IPS-15b (cell line): Measurements from ENCODE around the gene DENND5B.
"Not testable (repeated sequence)": the region's sequence is repeated elsewhere in the genome, so short reads cannot be mapped to it uniquely, and the experiment has no call there.

Source experiments
- H3K27me3 ChIP-seq: one replicate; pipeline ENCODE4 v1.6.1; 2013; ENCODE audit warnings: low read length; ENCODE audit not compliant: control insufficient read depth, insufficient read depth
- H3K36me3 ChIP-seq: one replicate; pipeline ENCODE4 v1.6.1; 2013; ENCODE audit warnings: low read length; ENCODE audit not compliant: control insufficient read depth, insufficient read depth
- H3K4me1 ChIP-seq: one replicate; pipeline ENCODE4 v1.6.1; 2013; ENCODE audit warnings: mild to moderate bottlenecking, low read length; ENCODE audit not compliant: control insufficient read depth, insufficient read depth
- H3K4me3 ChIP-seq: one replicate; pipeline ENCODE4 v1.5.1; 2013; ENCODE audit warnings: low read depth, low read length
- H3K9ac ChIP-seq: one replicate; pipeline ENCODE4 v1.6.1; 2013; ENCODE audit warnings: low read depth, mild to moderate bottlenecking, low read length
- H3K9me3 ChIP-seq: one replicate; pipeline ENCODE4 v1.6.1; 2013; ENCODE audit warnings: mild to moderate bottlenecking, low read length; ENCODE audit not compliant: control insufficient read depth, insufficient read depth

DENND5B gene

GRCh38 chr12:31440134-31440533 lies 150.8 kb downstream of the DENND5B start:
- Histone ChIP-seq H3K36me3 (no peaks in the 10 kb centered on the region), H3K4me1 (peaks cover 3% of the 10 kb centered on the region), H3K9me3 (no peaks in the 10 kb centered on the region), H3K9ac (no peak overlapping the region), H3K4me3 (no peak overlapping the region), H3K27me3 (no peaks in the 10 kb centered on the region)

- Histone ChIP-seq H3K36me3 (no peaks in the 10 kb centered on the region), H3K27me3 (no peaks in the 10 kb centered on the region), H3K9ac (no peak overlapping the region), H3K4me3 (no peak overlapping the region), H3K4me1 (no peaks in the 10 kb centered on the region), H3K9me3 (no peaks in the 10 kb centered on the region)
Observed at GRCh38 chr12:31431721-31432240, 159.2 kb downstream of the DENND5B start.

- Histone ChIP-seq H3K4me3 (no peak overlapping the region), H3K4me1 (no peaks in the 10 kb centered on the region)
Observed at GRCh38 chr12:31423405-31423804, 167.5 kb downstream of the DENND5B start.

GRCh38 chr12:31412292-31412801 lies 178.6 kb downstream of the DENND5B start:
- H3K27me3 ChIP-seq: no peaks in the 10 kb centered on the region
- peaks cover 3% of the 10 kb centered on the region for H3K4me1 ChIP-seq
- no peak overlapping the region for H3K9ac ChIP-seq
- H3K4me3 ChIP-seq: no peak overlapping the region
- H3K9me3 ChIP-seq: no peaks in the 10 kb centered on the region
- no peaks in the 10 kb centered on the region for H3K36me3 ChIP-seq

More at GRCh38 chr12:31423405-31423804, 167.5 kb downstream of the DENND5B start:
- Histone ChIP-seq H3K36me3 (no peaks in the 10 kb centered on the region), H3K27me3 (no peaks in the 10 kb centered on the region), H3K9me3 (no peaks in the 10 kb centered on the region), H3K9ac (no peak overlapping the region)

GRCh38 chr12:31408763-31409162 lies 182.2 kb downstream of the DENND5B start:
- no peak overlapping the region for H3K9ac ChIP-seq
- H3K27me3 ChIP-seq: no peaks in the 10 kb centered on the region
- H3K36me3 ChIP-seq: no peaks in the 10 kb centered on the region
- H3K9me3 ChIP-seq: no peaks in the 10 kb centered on the region
- H3K4me1 ChIP-seq: peaks cover 3% of the 10 kb centered on the region
- no peak overlapping the region for H3K4me3 ChIP-seq

GRCh38 chr12:31407562-31407961 lies 183.4 kb downstream of the DENND5B start:
- no peaks in the 10 kb centered on the region for H3K36me3 ChIP-seq

GRCh38 chr12:31406345-31406744 lies 184.6 kb downstream of the DENND5B start:
- no peaks in the 10 kb centered on the region for H3K27me3 ChIP-seq
- no peak overlapping the region for H3K9ac ChIP-seq
- no peaks in the 10 kb centered on the region for H3K4me1 ChIP-seq
- no peaks in the 10 kb centered on the region for H3K36me3 ChIP-seq
- no peaks in the 10 kb centered on the region for H3K9me3 ChIP-seq
- no peak overlapping the region for H3K4me3 ChIP-seq

More at GRCh38 chr12:31407562-31407961, 183.4 kb downstream of the DENND5B start:
- no peaks in the 10 kb centered on the region for H3K9me3 ChIP-seq
- no peaks in the 10 kb centered on the region for H3K27me3 ChIP-seq
- H3K9ac ChIP-seq: no peak overlapping the region
- no peak overlapping the region for H3K4me3 ChIP-seq
- H3K4me1 ChIP-seq: peaks cover 2% of the 10 kb centered on the region

- Histone ChIP-seq H3K4me3 (no peak overlapping the region), H3K9ac (no peak overlapping the region), H3K4me1 (no peaks in the 10 kb centered on the region), H3K9me3 (no peaks in the 10 kb centered on the region), H3K36me3 (no peaks in the 10 kb centered on the region), H3K27me3 (no peaks in the 10 kb centered on the region)
Observed at GRCh38 chr12:31405021-31405420, 185.9 kb downstream of the DENND5B start.

- not testable (repeated sequence) for H3K4me3 ChIP-seq, H3K9ac ChIP-seq, H3K36me3 ChIP-seq, H3K4me1 ChIP-seq, H3K9me3 ChIP-seq, H3K27me3 ChIP-seq
Observed at GRCh38 chr12:31403099-31403607, 187.8 kb downstream of the DENND5B start.

- no peaks in the 10 kb centered on the region for H3K9me3 ChIP-seq
- H3K4me3 ChIP-seq: no peak overlapping the region
- no peak overlapping the region for H3K9ac ChIP-seq
- H3K4me1 ChIP-seq: peaks cover 2% of the 10 kb centered on the region
- H3K27me3 ChIP-seq: no peaks in the 10 kb centered on the region
- no peaks in the 10 kb centered on the region for H3K36me3 ChIP-seq
Observed at GRCh38 chr12:31393004-31393550, 197.9 kb downstream of the DENND5B start.

GRCh38 chr12:31390991-31391390 lies 199.9 kb downstream of the DENND5B start:
- H3K9me3 ChIP-seq: no peaks in the 10 kb centered on the region
- no peaks in the 10 kb centered on the region for H3K27me3 ChIP-seq
- H3K9ac ChIP-seq: no peak overlapping the region
- H3K4me1 ChIP-seq: peaks cover 17% of the 10 kb centered on the region
- H3K36me3 ChIP-seq: no peaks in the 10 kb centered on the region
- no peak overlapping the region for H3K4me3 ChIP-seq

GRCh38 chr12:31388713-31389112 lies 202.2 kb downstream of the DENND5B start:
- H3K9ac ChIP-seq: no peak overlapping the region
- H3K4me1 ChIP-seq: peaks cover 32% of the 10 kb centered on the region
- no peaks in the 10 kb centered on the region for H3K36me3 ChIP-seq
- H3K4me3 ChIP-seq: no peak overlapping the region
- no peaks in the 10 kb centered on the region for H3K9me3 ChIP-seq
- H3K27me3 ChIP-seq: no peaks in the 10 kb centered on the region
